Lung (tissue), 12 donors: ENCODE data around the gene KDM2B. TPM values are rescaled to one million over a fixed set of nuclear protein-coding genes. Genes with fewer than 3 reads are reported as not detected.

ENCODE experiments used
- ATAC-seq: fragments of 200-7000 bp; cut with Tn5 transposase; one replicate; pipeline ENCODE4 v1.9.1; 2020; ENCODE audit warnings: moderate number of reproducible peaks; ENCODE audit not compliant: insufficient read depth, low FRiP score
- DNase-seq, 3 donors: peaks; one replicate each; pipeline ENCODE4 v3.0.0-alpha.2; 2013 to 2017
- H3K27ac ChIP-seq, 2 donors: one replicate each; pipeline ENCODE4 v1.5.1; 2013; ENCODE audit warnings: mild to moderate bottlenecking in 2 of 2, moderate library complexity in 2 of 2, control low read depth in 1 of 2, inconsistent platforms in 1 of 2, low read depth in 1 of 2, low read length in 1 of 2
- H3K27me3 ChIP-seq, 3 donors: one replicate each; pipeline ENCODE4 v1.5.1; 2013; ENCODE audit warnings: low read length in 2 of 3; ENCODE audit not compliant: control insufficient read depth in 3 of 3, insufficient read depth in 3 of 3
- H3K36me3 ChIP-seq, 4 donors: one replicate each; pipeline ENCODE4 v1.5.1; 2013; ENCODE audit warnings: low read length in 4 of 4, mild to moderate bottlenecking in 1 of 4, moderate library complexity in 1 of 4; ENCODE audit not compliant: control insufficient read depth in 4 of 4, insufficient read depth in 4 of 4
- H3K4me1 ChIP-seq, 5 donors: one replicate each; pipeline ENCODE4 v1.5.1; 2013; ENCODE audit warnings: low read length in 5 of 5, mild to moderate bottlenecking in 2 of 5, moderate library complexity in 1 of 5; ENCODE audit not compliant: control insufficient read depth in 5 of 5, insufficient read depth in 5 of 5
- H3K4me3 ChIP-seq: one replicate; pipeline ENCODE4 v1.5.1; 2013; ENCODE audit warnings: mild to moderate bottlenecking, control low read depth, moderate library complexity
- H3K9ac ChIP-seq, 2 donors: one replicate each; pipeline ENCODE4 v1.5.1; 2013; ENCODE audit warnings: low read length in 2 of 2, control low read depth in 1 of 2; ENCODE audit not compliant: insufficient read depth in 1 of 2
- H3K9me3 ChIP-seq, 4 donors: one replicate each; pipeline ENCODE4 v1.5.1; 2013; ENCODE audit warnings: low read length in 3 of 4, mild to moderate bottlenecking in 1 of 4, moderate library complexity in 1 of 4; ENCODE audit not compliant: control insufficient read depth in 4 of 4, insufficient read depth in 3 of 4
- WGBS, 2 donors: extraction: QIAGEN DNeasy Blood & Tissue Kit; methylation state at CpG; one replicate each; pipeline ENCODE4 v1.1.7; 2013; 5-methylcytosine and 5-hydroxymethylcytosine counted together
- polyA plus RNA-seq, 2 donors: library from polyadenylated mRNA; stranded (reverse); fragments of 200-250 nt; gene quantifications; one replicate each; pipeline ENCODE4 v1.2.1, GENCODE V29; 2013
- total RNA-seq, 2 donors: library from RNA; depleted of rRNA in 1 of 2; stranded (reverse); fragments of >200 nt in 1 of 2; gene quantifications; one replicate each; pipeline ENCODE4 v1.2.1, GENCODE V29; 2014 to 2021
- TF ChIP-seq, protein P1 (sequence below): IDR thresholded peaks from 2 replicates; pipeline ENCODE4 v1.5.1; 2012; ENCODE audit warnings: mild to moderate bottlenecking; ENCODE audit errors: control extremely low read depth, extremely low read depth
- donor health status: control.
- donor health status: control.
- donor health status: Bipolar disorder and iron deficiency.
- donor health status: healthy.
- donor health status: DM: yes; HTN: yes; CAD: no.

Gene KDM2B
- total and polyA plus RNA-seq, 4 donors = 13.8 to 44.5 (median 24.6) TPM

GRCh38 chr12:121509339-121509738 is 71.5 kb downstream of the KDM2B start:
- ATAC-seq (no peak), DNase-seq (no peak)
- no peak overlapping the region for H3K4me3 ChIP-seq
- TF ChIP-seq, protein P1, sequence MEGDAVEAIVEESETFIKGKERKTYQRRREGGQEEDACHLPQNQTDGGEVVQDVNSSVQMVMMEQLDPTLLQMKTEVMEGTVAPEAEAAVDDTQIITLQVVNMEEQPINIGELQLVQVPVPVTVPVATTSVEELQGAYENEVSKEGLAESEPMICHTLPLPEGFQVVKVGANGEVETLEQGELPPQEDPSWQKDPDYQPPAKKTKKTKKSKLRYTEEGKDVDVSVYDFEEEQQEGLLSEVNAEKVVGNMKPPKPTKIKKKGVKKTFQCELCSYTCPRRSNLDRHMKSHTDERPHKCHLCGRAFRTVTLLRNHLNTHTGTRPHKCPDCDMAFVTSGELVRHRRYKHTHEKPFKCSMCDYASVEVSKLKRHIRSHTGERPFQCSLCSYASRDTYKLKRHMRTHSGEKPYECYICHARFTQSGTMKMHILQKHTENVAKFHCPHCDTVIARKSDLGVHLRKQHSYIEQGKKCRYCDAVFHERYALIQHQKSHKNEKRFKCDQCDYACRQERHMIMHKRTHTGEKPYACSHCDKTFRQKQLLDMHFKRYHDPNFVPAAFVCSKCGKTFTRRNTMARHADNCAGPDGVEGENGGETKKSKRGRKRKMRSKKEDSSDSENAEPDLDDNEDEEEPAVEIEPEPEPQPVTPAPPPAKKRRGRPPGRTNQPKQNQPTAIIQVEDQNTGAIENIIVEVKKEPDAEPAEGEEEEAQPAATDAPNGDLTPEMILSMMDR = no peak
- peaks cover 0 to 2% (median 0%) of the 10 kb centered on the region in 5 donors for H3K4me1 ChIP-seq
- H3K36me3 ChIP-seq = peaks cover 0 to 33% (median 6%) of the 10 kb centered on the region in 4 donors
- H3K9ac ChIP-seq = no peak overlapping the region
- no peaks in the 10 kb centered on the region for H3K27me3 ChIP-seq
- H3K27ac ChIP-seq = no peak overlapping the region
- no peaks in the 10 kb centered on the region for H3K9me3 ChIP-seq
- 96 to 97% methylated on average over 16 of the region's 16 CpGs for WGBS, 2 donors

GRCh38 chr12:121508533-121508932 is 72.3 kb downstream of the KDM2B start:
- no peaks in the 10 kb centered on the region for H3K27me3 ChIP-seq
- no peak overlapping the region for H3K4me3 ChIP-seq
- H3K9me3 ChIP-seq = no peaks in the 10 kb centered on the region
- 95 to 97% methylated on average over 11 of the region's 11 CpGs for WGBS, 2 donors
- no peak overlapping the region for H3K9ac ChIP-seq
- TF ChIP-seq, protein P1 = no peak
- ATAC-seq (no peak), DNase-seq (no peak)
- H3K4me1 ChIP-seq = no peaks in the 10 kb centered on the region
- peaks cover 5 to 36% (median 6%) of the 10 kb centered on the region in 4 donors for H3K36me3 ChIP-seq
- H3K27ac ChIP-seq = no peak overlapping the region

DNA sequence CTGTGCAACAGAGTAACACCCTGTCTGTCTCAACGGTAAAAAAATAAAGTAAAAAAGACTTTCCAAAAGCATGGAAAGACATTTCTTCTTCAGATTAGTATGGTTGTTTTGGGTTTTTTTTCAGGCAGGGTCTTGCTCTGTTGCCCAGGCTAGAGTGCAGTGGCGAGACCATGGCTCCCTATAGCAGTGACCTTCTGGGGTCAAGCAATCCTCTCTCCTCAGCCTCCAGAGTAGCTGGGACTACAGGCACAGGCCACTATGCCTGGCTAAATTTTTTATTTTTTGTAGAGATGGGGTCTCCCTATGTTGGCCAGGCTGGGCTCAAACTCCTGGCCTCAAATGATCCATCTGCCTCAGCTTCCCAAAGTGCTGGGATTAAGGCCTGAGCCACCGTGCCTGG is 72.8 kb downstream of the KDM2B start:
- no peak overlapping the region for H3K27ac ChIP-seq
- ATAC-seq = no peak
- WGBS, 2 donors = 94 to 96% methylated on average over 3 of the region's 3 CpGs

More for the DNA sequence above, 72.8 kb downstream of the KDM2B start:
- DNase-seq = no peak
- Histone ChIP-seq H3K4me1 (no peaks in the 10 kb centered on the region), H3K9ac (no peak overlapping the region), H3K36me3 (peaks cover 6 to 33% (median 7%) of the 10 kb centered on the region in 4 donors), H3K9me3 (no peaks in the 10 kb centered on the region), H3K4me3 (no peak overlapping the region), H3K27me3 (no peaks in the 10 kb centered on the region)
- TF ChIP-seq, protein P1 = no peak
